GM12874 (cell line): ENCODE data around the gene URI1.

Experiments used
- TF ChIP-seq, protein P1 (sequence below): IDR thresholded peaks from 2 replicates; pipeline ENCODE4 v1.5.1; 2011; ENCODE audit warnings: low read depth, mild to moderate bottlenecking, control low read depth, low read length, moderate library complexity; ENCODE audit not compliant: insufficient read depth

Gene URI1

DNA sequence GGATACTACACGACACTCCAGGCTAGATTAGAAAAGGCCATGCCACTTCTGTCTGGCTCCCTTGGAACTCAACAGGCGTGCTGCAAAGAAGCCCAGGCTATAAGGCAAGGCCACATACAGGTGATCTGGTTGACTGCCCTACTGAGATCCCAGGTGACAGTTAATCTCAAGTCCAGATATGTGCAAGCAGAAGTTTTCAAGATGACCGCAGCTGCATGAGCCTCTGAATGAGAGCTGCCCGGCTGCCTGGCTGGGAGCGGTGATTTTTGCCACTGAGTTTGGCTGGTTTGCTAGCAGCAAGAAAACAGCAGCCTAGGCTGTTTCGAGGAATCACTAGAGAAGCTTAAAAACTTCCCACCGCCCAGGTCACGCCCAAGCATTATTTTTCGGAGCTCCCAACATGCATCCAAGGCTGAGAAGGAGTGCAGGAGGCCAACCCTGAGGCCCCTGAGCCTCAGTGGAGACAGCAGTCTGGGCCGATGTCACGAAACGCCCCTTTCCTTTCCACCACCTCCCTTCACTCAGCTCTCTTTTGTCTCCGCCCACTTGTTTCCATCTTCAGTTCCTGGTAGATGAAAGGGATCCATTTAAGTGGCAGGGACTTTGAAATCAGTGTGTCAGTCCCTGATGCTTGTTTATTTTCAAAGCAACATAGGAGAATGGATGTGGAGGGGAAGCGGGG lies 14.0 kb upstream of the URI1 start:
- TF ChIP-seq, protein P1, sequence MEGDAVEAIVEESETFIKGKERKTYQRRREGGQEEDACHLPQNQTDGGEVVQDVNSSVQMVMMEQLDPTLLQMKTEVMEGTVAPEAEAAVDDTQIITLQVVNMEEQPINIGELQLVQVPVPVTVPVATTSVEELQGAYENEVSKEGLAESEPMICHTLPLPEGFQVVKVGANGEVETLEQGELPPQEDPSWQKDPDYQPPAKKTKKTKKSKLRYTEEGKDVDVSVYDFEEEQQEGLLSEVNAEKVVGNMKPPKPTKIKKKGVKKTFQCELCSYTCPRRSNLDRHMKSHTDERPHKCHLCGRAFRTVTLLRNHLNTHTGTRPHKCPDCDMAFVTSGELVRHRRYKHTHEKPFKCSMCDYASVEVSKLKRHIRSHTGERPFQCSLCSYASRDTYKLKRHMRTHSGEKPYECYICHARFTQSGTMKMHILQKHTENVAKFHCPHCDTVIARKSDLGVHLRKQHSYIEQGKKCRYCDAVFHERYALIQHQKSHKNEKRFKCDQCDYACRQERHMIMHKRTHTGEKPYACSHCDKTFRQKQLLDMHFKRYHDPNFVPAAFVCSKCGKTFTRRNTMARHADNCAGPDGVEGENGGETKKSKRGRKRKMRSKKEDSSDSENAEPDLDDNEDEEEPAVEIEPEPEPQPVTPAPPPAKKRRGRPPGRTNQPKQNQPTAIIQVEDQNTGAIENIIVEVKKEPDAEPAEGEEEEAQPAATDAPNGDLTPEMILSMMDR = no peak

DNA sequence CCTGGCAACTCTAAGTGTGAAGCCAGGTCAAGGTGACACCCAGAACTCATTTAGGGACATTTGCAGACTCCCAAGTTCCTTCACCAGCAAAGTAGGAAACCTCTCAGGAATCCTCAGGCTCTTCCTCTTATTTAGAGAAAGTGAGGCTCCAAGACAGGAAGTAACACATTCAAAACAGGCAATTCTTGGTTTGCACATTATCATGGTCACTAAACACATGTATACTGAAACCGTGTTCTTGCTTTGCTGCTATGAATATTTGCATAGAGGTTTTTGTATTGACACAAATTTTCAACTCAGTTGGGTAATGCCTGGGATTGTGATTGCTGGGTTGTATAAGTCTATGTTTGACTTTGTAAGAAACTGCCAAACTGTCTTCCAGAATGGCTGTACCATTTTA lies 13.2 kb upstream of the URI1 start:
- TF ChIP-seq, protein P1 = no peak

DNA sequence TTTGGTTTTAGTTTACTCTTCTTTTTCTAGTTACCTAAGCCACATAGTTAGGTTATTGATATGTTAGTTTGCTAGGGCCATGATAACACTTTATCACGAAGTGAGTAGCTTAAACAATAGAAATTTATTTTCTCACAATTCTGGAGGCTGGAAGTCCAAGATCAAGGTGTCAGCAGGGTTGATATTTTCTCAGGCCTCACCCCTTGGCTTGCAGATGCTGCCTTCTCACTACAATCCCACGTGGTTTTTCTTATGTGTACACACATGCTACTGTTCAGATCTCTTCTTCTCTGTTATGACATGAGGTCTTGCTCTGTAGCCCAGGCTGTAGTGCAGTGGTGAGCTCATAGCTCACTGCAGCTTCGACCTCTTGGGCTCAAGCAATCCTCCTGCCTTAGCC lies 7.8 kb upstream of the URI1 start:
- TF ChIP-seq, protein P1 = no peak

DNA sequence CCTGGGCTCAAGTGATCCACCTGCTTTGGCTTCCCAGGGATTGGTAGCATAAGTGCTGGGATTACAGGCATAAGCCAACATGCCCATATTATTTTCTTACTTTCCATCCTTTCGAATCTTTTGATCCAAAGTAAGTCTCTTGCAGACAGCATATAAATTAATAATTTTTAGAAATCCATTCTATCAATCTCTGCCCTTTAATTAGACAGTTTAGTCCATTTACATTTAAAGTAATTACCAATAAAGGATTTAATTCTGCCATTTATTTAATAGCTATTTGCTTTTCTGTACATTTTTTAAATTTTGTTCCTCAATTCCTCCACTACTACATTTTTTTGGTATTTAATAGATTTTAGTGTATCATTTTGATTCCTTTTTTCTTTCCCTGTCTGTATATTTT lies 7.3 kb upstream of the URI1 start:
- TF ChIP-seq, protein P1 = no peak

DNA sequence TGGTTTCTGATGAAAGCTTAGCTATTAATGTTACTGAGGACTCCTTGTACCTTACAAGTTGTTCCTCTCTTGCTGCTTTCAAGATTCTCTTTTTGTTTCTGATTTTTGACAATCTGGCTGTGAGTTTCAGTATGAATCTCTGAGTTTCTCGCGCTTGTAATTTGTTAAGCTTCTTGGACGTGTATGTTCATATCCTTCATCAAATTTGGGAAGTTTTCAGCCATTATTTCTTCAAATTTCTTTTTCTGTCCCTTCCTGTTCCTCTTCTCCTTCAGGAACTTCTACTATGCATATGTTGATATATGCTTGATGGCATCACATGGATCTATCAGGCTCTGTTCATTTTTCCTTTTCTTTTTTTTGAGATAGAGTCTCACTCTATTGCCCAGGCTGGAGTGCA lies 5.6 kb upstream of the URI1 start:
- TF ChIP-seq, protein P1 = no peak

DNA sequence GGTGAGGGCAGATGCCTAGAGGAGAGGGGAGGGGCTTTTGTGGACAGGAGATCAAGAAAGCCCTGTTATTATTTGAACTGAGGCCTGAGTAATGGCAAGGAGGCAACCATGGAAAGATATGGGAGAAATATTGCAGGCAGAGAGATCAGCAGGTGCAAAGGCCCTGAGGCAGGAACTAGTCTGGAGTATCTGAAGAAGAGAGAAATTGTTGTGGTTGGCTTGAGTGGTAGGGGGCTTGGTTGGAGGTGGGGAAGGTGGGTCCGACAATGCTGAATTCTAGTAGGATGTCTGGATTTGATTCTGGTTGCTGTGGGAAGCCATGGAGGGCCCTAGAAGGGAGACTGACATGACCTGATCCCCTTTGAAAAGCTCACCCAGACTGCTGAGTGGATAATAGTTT lies 2.4 kb upstream of the URI1 start:
- TF ChIP-seq, protein P1 = no peak

DNA sequence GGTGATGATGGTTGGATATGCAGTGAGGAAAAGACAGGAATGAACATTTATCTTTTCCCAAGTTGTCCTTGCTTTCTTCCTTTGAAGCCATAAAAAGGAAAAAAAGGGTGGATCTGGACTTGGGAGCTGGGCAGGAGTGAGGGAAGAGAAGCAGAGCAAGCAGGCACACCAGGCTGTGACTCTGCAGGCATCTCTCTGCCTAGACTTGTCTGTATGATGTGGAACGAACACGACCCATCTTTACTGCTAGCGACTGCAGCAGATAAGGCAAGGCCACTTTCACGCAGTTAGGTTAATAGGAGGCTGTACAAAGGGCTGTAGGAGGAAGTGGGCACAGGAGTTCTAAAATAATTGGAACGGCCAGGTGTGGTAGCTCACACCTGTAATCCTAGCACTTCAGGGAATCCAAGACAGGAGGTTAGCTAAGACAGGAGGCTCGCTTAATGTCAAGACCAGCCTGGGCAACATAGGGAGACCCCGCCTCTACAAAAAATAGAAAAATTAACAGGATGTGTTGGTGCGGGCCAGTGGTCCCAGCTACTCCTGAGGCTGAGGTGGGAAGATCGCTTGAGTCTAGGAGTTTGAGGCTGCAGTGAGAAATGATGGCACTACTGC lies 961 bp upstream of the URI1 start:
- TF ChIP-seq, protein P1 = no peak
